ENCODE data around the gene SUGP2. TPM values are rescaled to one million over a fixed set of nuclear protein-coding genes. Genes with fewer than 3 reads are reported as not detected.
A peak's percentile ranks its signal among the peaks of the same experiment; 100 is the strongest.

The SUGP2 gene
- total and polyA plus RNA-seq, 2 of the 13 experiments (the other 11 are each of a cell fraction or from before 2014, with no cell fraction given) = 40.6 to 57.7 TPM

DNA sequence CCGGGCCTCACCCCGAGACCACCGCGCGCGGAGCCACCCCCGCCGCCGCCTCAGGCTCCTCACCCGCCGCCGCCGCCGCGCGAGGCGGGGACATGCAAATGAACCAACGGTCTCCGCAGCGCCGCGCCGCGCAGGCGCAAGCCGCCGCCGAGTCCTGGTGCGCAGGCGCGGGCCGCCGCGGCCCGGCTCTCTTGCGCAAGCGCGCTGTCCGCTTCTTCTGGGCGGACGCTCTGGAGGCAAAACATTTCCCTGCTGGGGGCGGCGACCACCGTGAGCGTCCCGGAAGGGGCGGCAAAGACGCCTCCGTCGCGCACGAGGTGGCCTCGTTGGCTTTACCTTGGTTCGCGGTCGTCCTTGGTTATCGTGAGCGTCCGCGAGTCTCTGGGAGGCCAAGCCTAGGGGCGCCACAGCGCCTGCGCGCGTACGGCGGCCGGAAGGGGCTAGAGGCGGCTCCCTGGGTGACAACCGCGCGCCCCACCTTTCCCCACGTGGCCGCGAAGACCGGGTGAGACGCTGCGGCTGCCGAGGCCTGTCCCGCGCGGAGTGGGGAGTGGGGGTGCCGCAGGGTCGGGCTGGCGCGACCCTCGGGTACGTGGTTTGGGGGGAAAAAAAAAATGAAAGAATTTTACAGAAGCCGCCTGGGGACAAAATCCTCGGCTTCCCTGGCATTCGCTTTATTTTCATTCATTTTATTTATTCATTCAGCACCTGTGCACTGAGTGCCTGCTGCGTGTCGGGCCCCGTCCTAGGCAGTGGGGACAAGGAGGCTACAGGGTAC is at the start of gene SUGP2, which contains the start of gene ARMC6 (continued):
- TF ChIP-seq, protein P1, sequence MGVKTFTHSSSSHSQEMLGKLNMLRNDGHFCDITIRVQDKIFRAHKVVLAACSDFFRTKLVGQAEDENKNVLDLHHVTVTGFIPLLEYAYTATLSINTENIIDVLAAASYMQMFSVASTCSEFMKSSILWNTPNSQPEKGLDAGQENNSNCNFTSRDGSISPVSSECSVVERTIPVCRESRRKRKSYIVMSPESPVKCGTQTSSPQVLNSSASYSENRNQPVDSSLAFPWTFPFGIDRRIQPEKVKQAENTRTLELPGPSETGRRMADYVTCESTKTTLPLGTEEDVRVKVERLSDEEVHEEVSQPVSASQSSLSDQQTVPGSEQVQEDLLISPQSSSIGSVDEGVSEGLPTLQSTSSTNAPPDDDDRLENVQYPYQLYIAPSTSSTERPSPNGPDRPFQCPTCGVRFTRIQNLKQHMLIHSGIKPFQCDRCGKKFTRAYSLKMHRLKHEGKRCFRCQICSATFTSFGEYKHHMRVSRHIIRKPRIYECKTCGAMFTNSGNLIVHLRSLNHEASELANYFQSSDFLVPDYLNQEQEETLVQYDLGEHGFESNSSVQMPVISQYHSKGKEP (CRISPR knock-in tag; IDR thresholded peaks at IDR 0.05) = peak; percentile 91; the same call in 1 of the 2 replicates
- TF ChIP-seq NFYC (CRISPR knock-in tag; IDR thresholded peaks at IDR 0.05) = peak; percentile 46; the same call in 1 of the 2 replicates
- TF ChIP-seq XRCC5 (optimal IDR thresholded peaks at IDR 0.05; ENCODE audit: low read length) = no peak
- TF ChIP-seq, protein P2, sequence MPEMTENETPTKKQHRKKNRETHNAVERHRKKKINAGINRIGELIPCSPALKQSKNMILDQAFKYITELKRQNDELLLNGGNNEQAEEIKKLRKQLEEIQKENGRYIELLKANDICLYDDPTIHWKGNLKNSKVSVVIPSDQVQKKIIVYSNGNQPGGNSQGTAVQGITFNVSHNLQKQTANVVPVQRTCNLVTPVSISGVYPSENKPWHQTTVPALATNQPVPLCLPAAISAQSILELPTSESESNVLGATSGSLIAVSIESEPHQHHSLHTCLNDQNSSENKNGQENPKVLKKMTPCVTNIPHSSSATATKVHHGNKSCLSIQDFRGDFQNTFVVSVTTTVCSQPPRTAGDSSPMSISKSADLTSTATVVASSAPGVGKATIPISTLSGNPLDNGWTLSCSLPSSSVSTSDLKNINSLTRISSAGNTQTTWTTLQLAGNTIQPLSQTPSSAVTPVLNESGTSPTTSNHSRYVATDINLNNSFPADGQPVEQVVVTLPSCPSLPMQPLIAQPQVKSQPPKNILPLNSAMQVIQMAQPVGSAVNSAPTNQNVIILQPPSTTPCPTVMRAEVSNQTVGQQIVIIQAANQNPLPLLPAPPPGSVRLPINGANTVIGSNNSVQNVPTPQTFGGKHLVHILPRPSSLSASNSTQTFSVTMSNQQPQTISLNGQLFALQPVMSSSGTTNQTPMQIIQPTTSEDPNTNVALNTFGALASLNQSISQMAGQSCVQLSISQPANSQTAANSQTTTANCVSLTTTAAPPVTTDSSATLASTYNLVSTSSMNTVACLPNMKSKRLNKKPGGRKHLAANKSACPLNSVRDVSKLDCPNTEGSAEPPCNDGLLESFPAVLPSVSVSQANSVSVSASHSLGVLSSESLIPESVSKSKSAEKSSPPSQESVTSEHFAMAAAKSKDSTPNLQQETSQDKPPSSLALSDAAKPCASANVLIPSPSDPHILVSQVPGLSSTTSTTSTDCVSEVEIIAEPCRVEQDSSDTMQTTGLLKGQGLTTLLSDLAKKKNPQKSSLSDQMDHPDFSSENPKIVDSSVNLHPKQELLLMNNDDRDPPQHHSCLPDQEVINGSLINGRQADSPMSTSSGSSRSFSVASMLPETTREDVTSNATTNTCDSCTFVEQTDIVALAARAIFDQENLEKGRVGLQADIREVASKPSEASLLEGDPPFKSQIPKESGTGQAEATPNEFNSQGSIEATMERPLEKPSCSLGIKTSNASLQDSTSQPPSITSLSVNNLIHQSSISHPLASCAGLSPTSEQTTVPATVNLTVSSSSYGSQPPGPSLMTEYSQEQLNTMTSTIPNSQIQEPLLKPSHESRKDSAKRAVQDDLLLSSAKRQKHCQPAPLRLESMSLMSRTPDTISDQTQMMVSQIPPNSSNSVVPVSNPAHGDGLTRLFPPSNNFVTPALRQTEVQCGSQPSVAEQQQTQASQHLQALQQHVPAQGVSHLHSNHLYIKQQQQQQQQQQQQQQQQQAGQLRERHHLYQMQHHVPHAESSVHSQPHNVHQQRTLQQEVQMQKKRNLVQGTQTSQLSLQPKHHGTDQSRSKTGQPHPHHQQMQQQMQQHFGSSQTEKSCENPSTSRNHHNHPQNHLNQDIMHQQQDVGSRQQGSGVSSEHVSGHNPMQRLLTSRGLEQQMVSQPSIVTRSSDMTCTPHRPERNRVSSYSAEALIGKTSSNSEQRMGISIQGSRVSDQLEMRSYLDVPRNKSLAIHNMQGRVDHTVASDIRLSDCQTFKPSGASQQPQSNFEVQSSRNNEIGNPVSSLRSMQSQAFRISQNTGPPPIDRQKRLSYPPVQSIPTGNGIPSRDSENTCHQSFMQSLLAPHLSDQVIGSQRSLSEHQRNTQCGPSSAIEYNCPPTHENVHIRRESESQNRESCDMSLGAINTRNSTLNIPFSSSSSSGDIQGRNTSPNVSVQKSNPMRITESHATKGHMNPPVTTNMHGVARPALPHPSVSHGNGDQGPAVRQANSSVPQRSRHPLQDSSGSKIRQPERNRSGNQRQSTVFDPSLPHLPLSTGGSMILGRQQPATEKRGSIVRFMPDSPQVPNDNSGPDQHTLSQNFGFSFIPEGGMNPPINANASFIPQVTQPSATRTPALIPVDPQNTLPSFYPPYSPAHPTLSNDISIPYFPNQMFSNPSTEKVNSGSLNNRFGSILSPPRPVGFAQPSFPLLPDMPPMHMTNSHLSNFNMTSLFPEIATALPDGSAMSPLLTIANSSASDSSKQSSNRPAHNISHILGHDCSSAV (CRISPR knock-in tag; IDR thresholded peaks at IDR 0.05; ENCODE audit: borderline replicate concordance) = no peak
- TF ChIP-seq NBN (conservative IDR thresholded peaks at IDR 0.05) = no peak
- no peak for TF ChIP-seq ZFP62 (CRISPR knock-in tag; IDR thresholded peaks at IDR 0.05)
- TF ChIP-seq, protein P3, sequence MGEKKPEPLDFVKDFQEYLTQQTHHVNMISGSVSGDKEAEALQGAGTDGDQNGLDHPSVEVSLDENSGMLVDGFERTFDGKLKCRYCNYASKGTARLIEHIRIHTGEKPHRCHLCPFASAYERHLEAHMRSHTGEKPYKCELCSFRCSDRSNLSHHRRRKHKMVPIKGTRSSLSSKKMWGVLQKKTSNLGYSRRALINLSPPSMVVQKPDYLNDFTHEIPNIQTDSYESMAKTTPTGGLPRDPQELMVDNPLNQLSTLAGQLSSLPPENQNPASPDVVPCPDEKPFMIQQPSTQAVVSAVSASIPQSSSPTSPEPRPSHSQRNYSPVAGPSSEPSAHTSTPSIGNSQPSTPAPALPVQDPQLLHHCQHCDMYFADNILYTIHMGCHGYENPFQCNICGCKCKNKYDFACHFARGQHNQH (CRISPR knock-in tag; IDR thresholded peaks at IDR 0.05) = peak; percentile 88
- peak; percentile 94 for TF ChIP-seq ARNT2 (CRISPR knock-in tag; IDR thresholded peaks at IDR 0.05; ENCODE audit: low read depth)
- no peak for TF ChIP-seq THYN1 (CRISPR knock-in tag; IDR thresholded peaks at IDR 0.05; ENCODE audit: borderline replicate concordance, low read depth)
- TF ChIP-seq CBX5 (CRISPR knock-in tag; IDR thresholded peaks at IDR 0.05; ENCODE audit: borderline replicate concordance) = 0 out of 2 replicates have a peak, but pooled peaks have one; percentile 42
- peak; percentile 61; the same call in 1 of the 2 replicates for TF ChIP-seq CC2D1A (CRISPR knock-in tag; IDR thresholded peaks at IDR 0.05)
- TF ChIP-seq, protein P4, sequence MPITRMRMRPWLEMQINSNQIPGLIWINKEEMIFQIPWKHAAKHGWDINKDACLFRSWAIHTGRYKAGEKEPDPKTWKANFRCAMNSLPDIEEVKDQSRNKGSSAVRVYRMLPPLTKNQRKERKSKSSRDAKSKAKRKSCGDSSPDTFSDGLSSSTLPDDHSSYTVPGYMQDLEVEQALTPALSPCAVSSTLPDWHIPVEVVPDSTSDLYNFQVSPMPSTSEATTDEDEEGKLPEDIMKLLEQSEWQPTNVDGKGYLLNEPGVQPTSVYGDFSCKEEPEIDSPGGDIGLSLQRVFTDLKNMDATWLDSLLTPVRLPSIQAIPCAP (CRISPR knock-in tag; IDR thresholded peaks at IDR 0.05; ENCODE audit: low read depth) = peak; percentile 48; the same call in 1 of the 2 replicates
- TF ChIP-seq MTA1 (CRISPR knock-in tag; IDR thresholded peaks at IDR 0.05; ENCODE audit: borderline replicate concordance) = peak; percentile 51; the same call in 1 of the 2 replicates
- TF ChIP-seq, protein P5, sequence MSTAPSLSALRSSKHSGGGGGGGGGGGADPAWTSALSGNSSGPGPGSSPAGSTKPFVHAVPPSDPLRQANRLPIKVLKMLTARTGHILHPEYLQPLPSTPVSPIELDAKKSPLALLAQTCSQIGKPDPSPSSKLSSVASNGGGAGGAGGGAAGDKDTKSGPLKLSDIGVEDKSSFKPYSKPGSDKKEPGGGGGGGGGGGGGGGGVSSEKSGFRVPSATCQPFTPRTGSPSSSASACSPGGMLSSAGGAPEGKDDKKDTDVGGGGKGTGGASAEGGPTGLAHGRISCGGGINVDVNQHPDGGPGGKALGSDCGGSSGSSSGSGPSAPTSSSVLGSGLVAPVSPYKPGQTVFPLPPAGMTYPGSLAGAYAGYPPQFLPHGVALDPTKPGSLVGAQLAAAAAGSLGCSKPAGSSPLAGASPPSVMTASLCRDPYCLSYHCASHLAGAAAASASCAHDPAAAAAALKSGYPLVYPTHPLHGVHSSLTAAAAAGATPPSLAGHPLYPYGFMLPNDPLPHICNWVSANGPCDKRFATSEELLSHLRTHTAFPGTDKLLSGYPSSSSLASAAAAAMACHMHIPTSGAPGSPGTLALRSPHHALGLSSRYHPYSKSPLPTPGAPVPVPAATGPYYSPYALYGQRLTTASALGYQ (CRISPR knock-in tag; IDR thresholded peaks at IDR 0.05) = 0 out of 2 replicates have a peak, but pooled peaks have one; percentile 16
